ENCODE measurements around the gene ZNF177. TPM values are rescaled to one million over a fixed set of nuclear protein-coding genes. Genes with fewer than 3 reads are reported as not detected.

ZNF177 gene
- total RNA-seq, 1 experiment from 2014 or later: 4.6 TPM

DNA sequence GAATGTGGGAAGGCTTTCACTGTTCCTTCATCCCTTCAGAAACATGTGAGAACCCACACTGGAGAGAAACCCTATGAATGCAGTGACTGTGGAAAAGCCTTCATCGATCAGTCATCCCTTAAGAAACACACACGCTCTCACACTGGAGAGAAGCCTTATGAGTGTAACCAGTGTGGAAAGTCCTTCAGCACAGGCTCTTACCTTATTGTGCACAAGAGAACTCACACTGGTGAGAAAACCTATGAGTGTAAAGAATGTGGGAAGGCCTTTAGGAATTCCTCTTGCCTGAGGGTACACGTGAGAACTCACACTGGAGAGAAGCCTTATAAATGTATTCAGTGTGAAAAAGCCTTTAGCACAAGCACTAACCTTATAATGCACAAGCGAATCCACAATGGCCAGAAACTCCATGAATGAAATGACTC lies 18.6 kb downstream of the ZNF177 start:
- in situ Hi-C loops (cut with HindIII; ENCODE audit: low pct_unique_long_range_greater_than_20kb, low sequenced_read_pairs) (no loop called here), intact Hi-C loops (cut with micrococcal nuclease; ENCODE audit: unreplicated experiment) (no loop called here)
- CTCF ChIA-PET: no interaction called here
- BruUV-seq (replicated peaks): TSS peak; percentile 48
- POLR2A ChIA-PET: no interaction called here
- H3K27me3 ChIP-seq (ENCODE audit: control insufficient read depth, insufficient read depth, low read length): no peaks in the 10 kb centered on the region
- no peak overlapping the region for H3K27ac ChIP-seq (ENCODE audit: low read length)
- ATAC-seq (no peak), DNase-seq (ENCODE audit: low read depth, low spot score) (no peak)
- H3K4me3 ChIP-seq (ENCODE audit: low read depth in 2 of 2, low read length in 2 of 2): no peak overlapping the region
- H3K36me3 ChIP-seq (ENCODE audit: control insufficient read depth, insufficient read depth, low read length): no peaks in the 10 kb centered on the region
- peaks cover 79% of the 10 kb centered on the region for H3K9me3 ChIP-seq (ENCODE audit: control insufficient read depth, insufficient read depth, low read depth, low read length)
- TF ChIP-seq POLR2AphosphoS5 (IDR thresholded peaks at IDR 0.05; ENCODE audit: low read depth, low read length): no peak
- no peak for TF ChIP-seq SIN3A (IDR thresholded peaks at IDR 0.05; ENCODE audit: borderline replicate concordance, insufficient read depth, low read depth, low read length)
- TF ChIP-seq CTCF (IDR thresholded peaks at IDR 0.05): no peak
- TF ChIP-seq, protein P1, sequence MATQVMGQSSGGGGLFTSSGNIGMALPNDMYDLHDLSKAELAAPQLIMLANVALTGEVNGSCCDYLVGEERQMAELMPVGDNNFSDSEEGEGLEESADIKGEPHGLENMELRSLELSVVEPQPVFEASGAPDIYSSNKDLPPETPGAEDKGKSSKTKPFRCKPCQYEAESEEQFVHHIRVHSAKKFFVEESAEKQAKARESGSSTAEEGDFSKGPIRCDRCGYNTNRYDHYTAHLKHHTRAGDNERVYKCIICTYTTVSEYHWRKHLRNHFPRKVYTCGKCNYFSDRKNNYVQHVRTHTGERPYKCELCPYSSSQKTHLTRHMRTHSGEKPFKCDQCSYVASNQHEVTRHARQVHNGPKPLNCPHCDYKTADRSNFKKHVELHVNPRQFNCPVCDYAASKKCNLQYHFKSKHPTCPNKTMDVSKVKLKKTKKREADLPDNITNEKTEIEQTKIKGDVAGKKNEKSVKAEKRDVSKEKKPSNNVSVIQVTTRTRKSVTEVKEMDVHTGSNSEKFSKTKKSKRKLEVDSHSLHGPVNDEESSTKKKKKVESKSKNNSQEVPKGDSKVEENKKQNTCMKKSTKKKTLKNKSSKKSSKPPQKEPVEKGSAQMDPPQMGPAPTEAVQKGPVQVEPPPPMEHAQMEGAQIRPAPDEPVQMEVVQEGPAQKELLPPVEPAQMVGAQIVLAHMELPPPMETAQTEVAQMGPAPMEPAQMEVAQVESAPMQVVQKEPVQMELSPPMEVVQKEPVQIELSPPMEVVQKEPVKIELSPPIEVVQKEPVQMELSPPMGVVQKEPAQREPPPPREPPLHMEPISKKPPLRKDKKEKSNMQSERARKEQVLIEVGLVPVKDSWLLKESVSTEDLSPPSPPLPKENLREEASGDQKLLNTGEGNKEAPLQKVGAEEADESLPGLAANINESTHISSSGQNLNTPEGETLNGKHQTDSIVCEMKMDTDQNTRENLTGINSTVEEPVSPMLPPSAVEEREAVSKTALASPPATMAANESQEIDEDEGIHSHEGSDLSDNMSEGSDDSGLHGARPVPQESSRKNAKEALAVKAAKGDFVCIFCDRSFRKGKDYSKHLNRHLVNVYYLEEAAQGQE (IDR thresholded peaks at IDR 0.05; ENCODE audit: insufficient read depth in 1 of 2, low read depth in 2 of 2, low read length in 1 of 2): no peak
- no peak for TF ChIP-seq TCF7L2 (IDR thresholded peaks at IDR 0.05; ENCODE audit: low read depth, low read length)
- H3K4me1 ChIP-seq (ENCODE audit: control insufficient read depth, insufficient read depth, low read length): no peaks in the 10 kb centered on the region

GRCh38 chr19:9406798-9407352 lies 44.1 kb downstream of the ZNF177 start:
- CTCF ChIA-PET: no interaction called here
- intact Hi-C loops (cut with micrococcal nuclease; ENCODE audit: unreplicated experiment): no loop called here
- H3K9me3 ChIP-seq (ENCODE audit: control insufficient read depth, insufficient read depth, low read depth, low read length): peaks cover 11% of the 10 kb centered on the region; the same call in 1 of the 2 replicates
- no peaks in the 10 kb centered on the region for H3K27me3 ChIP-seq (ENCODE audit: control insufficient read depth, insufficient read depth, low read length)
- H3K27ac ChIP-seq (ENCODE audit: low read length): no peak overlapping the region
- H3K4me1 ChIP-seq (ENCODE audit: control insufficient read depth, insufficient read depth, low read length): no peaks in the 10 kb centered on the region
- no TSS peak for BruUV-seq (replicated peaks)
- H3K36me3 ChIP-seq (ENCODE audit: control insufficient read depth, insufficient read depth, low read length): no peaks in the 10 kb centered on the region
- POLR2A ChIA-PET: no interaction called here
- in situ Hi-C loops (cut with HindIII; ENCODE audit: low pct_unique_long_range_greater_than_20kb, low sequenced_read_pairs): no loop called here
- ATAC-seq (no peak), DNase-seq (ENCODE audit: low read depth, low spot score) (no peak)
- TF ChIP-seq CTCF (IDR thresholded peaks at IDR 0.05): no peak
- TF ChIP-seq, protein P1 (IDR thresholded peaks at IDR 0.05; ENCODE audit: insufficient read depth in 1 of 2, low read depth in 2 of 2, low read length in 1 of 2): no peak
- TF ChIP-seq TCF7L2 (IDR thresholded peaks at IDR 0.05; ENCODE audit: low read depth, low read length): no peak
- no peak for TF ChIP-seq POLR2AphosphoS5 (IDR thresholded peaks at IDR 0.05; ENCODE audit: low read depth, low read length)
- no peak for TF ChIP-seq SIN3A (IDR thresholded peaks at IDR 0.05; ENCODE audit: borderline replicate concordance, insufficient read depth, low read depth, low read length)
- H3K4me3 ChIP-seq (ENCODE audit: low read depth in 2 of 2, low read length in 2 of 2): peak overlapping the region in 1 of 2 experiments; percentile 13; a peak in 1 of 4 replicates

Data from Panc1 (cell line).